Keratinocyte (primary cell): Measurements from ENCODE around the gene MICAL2. TPM values are rescaled to one million over a fixed set of nuclear protein-coding genes. Genes with fewer than 3 reads are reported as not detected.

ENCODE experiments used
- DNase-seq: peaks from one replicate; pipeline ENCODE4 v3.0.0-alpha.2; 2011; ENCODE audit warnings: low read depth, missing footprints, low spot score
- FAIRE-seq: peaks from 2 replicates; lab custom pipeline; 2011; peaks lifted over from hg19 to GRCh38; lab: Jason Lieb, UNC
- H2AFZ ChIP-seq: 2 replicates; pipeline ENCODE4 v1.6.0; 2012; ENCODE audit warnings: low read length, control low read depth, inconsistent platforms; ENCODE audit not compliant: control insufficient read depth
- H3K27ac ChIP-seq: 2 replicates; pipeline ENCODE4 v1.5.1; 2011; ENCODE audit warnings: low read length; ENCODE audit not compliant: control insufficient read depth, insufficient read depth
- H3K27me3 ChIP-seq: 3 replicates; pipeline ENCODE4 v1.6.0; 2011; ENCODE audit warnings: low read length; ENCODE audit not compliant: control insufficient read depth, insufficient read depth; ENCODE audit errors: extremely low read depth
- H3K36me3 ChIP-seq, 2 experiments: 2 replicates in 1 of 2; 3 replicates in 1 of 2; pipeline ENCODE4 v1.5.1; 2011; ENCODE audit warnings: low read length in 2 of 2, mild to moderate bottlenecking in 1 of 2; ENCODE audit not compliant: control insufficient read depth in 2 of 2, insufficient read depth in 2 of 2; ENCODE audit errors: extremely low read depth in 1 of 2
- H3K4me1 ChIP-seq: 3 replicates; pipeline ENCODE4 v1.5.1; 2011; ENCODE audit warnings: low read length; ENCODE audit not compliant: control insufficient read depth, insufficient read depth; ENCODE audit errors: extremely low read depth
- H3K4me2 ChIP-seq: 3 replicates; pipeline ENCODE4 v1.6.0; 2011; ENCODE audit warnings: low read depth, low read length; ENCODE audit not compliant: control insufficient read depth, insufficient read depth; ENCODE audit errors: extremely low read depth
- H3K4me3 ChIP-seq, 3 experiments: fragments of 200-600 bp in 1 of 3; sonication (generic) in 1 of 3; 2 replicates in 2 of 3; 3 replicates in 1 of 3; pipeline ENCODE4 v1.5.1; 2011 to 2016; ENCODE audit warnings: low read length in 3 of 3, mild to moderate bottlenecking in 3 of 3, control low read depth in 2 of 3, inconsistent platforms in 1 of 3, low read depth in 1 of 3, mixed read lengths in 1 of 3, mixed run types in 1 of 3, moderate library complexity in 1 of 3; ENCODE audit not compliant: control insufficient read depth in 2 of 3, insufficient read depth in 2 of 3; ENCODE audit errors: extremely low read depth in 1 of 3
- H3K79me2 ChIP-seq: 2 replicates; pipeline ENCODE4 v1.6.0; 2012; ENCODE audit warnings: low read length; ENCODE audit not compliant: control insufficient read depth, insufficient read depth
- H3K9ac ChIP-seq: 3 replicates; pipeline ENCODE4 v1.6.0; 2011; ENCODE audit warnings: low read length; ENCODE audit not compliant: control insufficient read depth, insufficient read depth; ENCODE audit errors: extremely low read depth
- H3K9me1 ChIP-seq: 3 replicates; pipeline ENCODE4 v1.6.0; 2011; ENCODE audit warnings: low read length; ENCODE audit not compliant: control insufficient read depth, insufficient read depth; ENCODE audit errors: extremely low read depth
- H3K9me3 ChIP-seq: 2 replicates; pipeline ENCODE4 v1.5.1; 2012; ENCODE audit warnings: low read depth, low read length; ENCODE audit not compliant: control insufficient read depth
- H4K20me1 ChIP-seq: 3 replicates; pipeline ENCODE4 v1.6.0; 2011; ENCODE audit warnings: low read length; ENCODE audit not compliant: control insufficient read depth, insufficient read depth; ENCODE audit errors: extremely low read depth
- CTCF ChIP-seq, 3 experiments: IDR thresholded peaks in 1 of 3; conservative IDR thresholded peaks in 1 of 3; optimal IDR thresholded peaks in 1 of 3; 2 replicates in 2 of 3; 3 replicates in 1 of 3; pipeline versions ENCODE3 to v1.5.1; 2011; ENCODE audit warnings: low read length in 3 of 3, mild to moderate bottlenecking in 3 of 3, moderate library complexity in 2 of 3, control low read depth in 1 of 3, inconsistent platforms in 1 of 3; ENCODE audit not compliant: insufficient read depth in 2 of 3; ENCODE audit errors: extremely low read depth in 1 of 3
- EZH2 ChIP-seq: IDR thresholded peaks from one replicate; pipeline ENCODE4 v1.6.1; 2012; ENCODE audit warnings: inconsistent platforms, mild to moderate bottlenecking, low read length, moderate library complexity
- dilution Hi-C: fragments of 300-500 bp; cut with MboI; formaldehyde crosslinking; loops from one replicate; pipeline ENCODE4 v1.7.0; 2020; ENCODE audit warnings: low sequenced_read_pairs; ENCODE audit not compliant: extremely low pct_ligation_motif_present
- polyA plus RNA-seq, 5 experiments: library from polyadenylated mRNA; depleted of rRNA in 3 of 5; stranded (reverse) in 3 of 5; stranded (forward) in 1 of 5; unstranded in 1 of 5; fragments of >200 nt; gene quantifications; 1 replicate in 1 of 5; 2 replicates in 3 of 5; 3 replicates in 1 of 5; pipeline versions ENCODE4 v1.2.1 to v1.2.3, GENCODE V29; 2011 to 2012; ENCODE audit warnings: missing spikeins in 2 of 5, low read depth in 1 of 5, low replicate concordance in 1 of 5

The MICAL2 gene
- polyA plus RNA-seq, 1 donor (not counting 4 experiments of a cell fraction or from before 2014, with no cell fraction given): 83.9 TPM

- Histone ChIP-seq H3K4me2 (no peak overlapping the region), H3K4me3 (no peak overlapping the region), H3K9me1 (no peaks in the 10 kb centered on the region), H3K27me3 (no peaks in the 10 kb centered on the region), H3K4me1 (peaks cover 62% of the 10 kb centered on the region), H3K36me3 (peaks cover 0 to 3% of the 10 kb centered on the region in 2 experiments), H3K79me2 (no peaks in the 10 kb centered on the region), H3K9ac (no peak overlapping the region), H3K9me3 (no peaks in the 10 kb centered on the region), H2AFZ (no peak overlapping the region), H3K27ac (peak overlapping the region; percentile 99), H4K20me1 (no peaks in the 10 kb centered on the region)
- DNase-seq (no peak), FAIRE-seq (no peak)
- TF ChIP-seq EZH2: no peak
- TF ChIP-seq CTCF (optimal IDR thresholded peaks at IDR 0.05 in 1 of 3, IDR thresholded peaks at IDR 0.05 in 1 of 3, conservative IDR thresholded peaks at IDR 0.05 in 1 of 3; ENCODE audit: extremely low read depth in 1 of 3, insufficient read depth in 2 of 3, low read length in 3 of 3): no peak
- dilution Hi-C loops: no loop called here
These were observed 18.3 kb upstream of the MICAL2 start for GRCh38 chr11:12091956-12092558.

GRCh38 chr11:12092714-12093113, 17.7 kb upstream of the MICAL2 start:
- H3K4me1 ChIP-seq: peaks cover 62% of the 10 kb centered on the region
- peaks cover 0 to 3% of the 10 kb centered on the region in 2 experiments for H3K36me3 ChIP-seq
- peak overlapping the region; percentile 24 for H3K27ac ChIP-seq
- dilution Hi-C loops: no loop called here
- H3K4me3 ChIP-seq: no peak overlapping the region
- no peaks in the 10 kb centered on the region for H3K9me3 ChIP-seq
- no peak overlapping the region for H2AFZ ChIP-seq
- TF ChIP-seq EZH2: no peak
- TF ChIP-seq CTCF (optimal IDR thresholded peaks at IDR 0.05 in 1 of 3, IDR thresholded peaks at IDR 0.05 in 1 of 3, conservative IDR thresholded peaks at IDR 0.05 in 1 of 3; ENCODE audit: extremely low read depth in 1 of 3, insufficient read depth in 2 of 3, low read length in 3 of 3): no peak
- H3K9ac ChIP-seq: no peak overlapping the region
- DNase-seq (no peak), FAIRE-seq (no peak)
- H3K27me3 ChIP-seq: no peaks in the 10 kb centered on the region
- H3K4me2 ChIP-seq: no peak overlapping the region
- no peaks in the 10 kb centered on the region for H4K20me1 ChIP-seq
- H3K9me1 ChIP-seq: peaks cover 4% of the 10 kb centered on the region
- H3K79me2 ChIP-seq: no peaks in the 10 kb centered on the region
